Right atrium auricular region (tissue), 2 donors: Measurements from ENCODE around the gene ZKSCAN5. TPM values are rescaled to one million over a fixed set of nuclear protein-coding genes. Genes with fewer than 3 reads are reported as not detected.

Experiments used
- DNase-seq: peaks from one replicate; pipeline ENCODE4 v3.0.0-alpha.2; 2019; ENCODE audit warnings: low spot score
- H3K27ac ChIP-seq, 2 donors: fragments of 200-600 bp; sonication (generic); 1 replicate in 1 of 2; 2 replicates in 1 of 2; pipeline ENCODE4 v1.5.1; 2016 to 2019
- H3K27me3 ChIP-seq, 2 donors: fragments of 200-600 bp; sonication (generic); one replicate each; pipeline versions ENCODE4 v1.5.1 to v1.6.0; 2017 to 2019
- H3K36me3 ChIP-seq: fragments of 200-600 bp; sonication (generic); one replicate; pipeline ENCODE4 v1.5.1; 2016
- H3K4me1 ChIP-seq, 2 donors: fragments of 200-600 bp; sonication (generic); one replicate each; pipeline versions ENCODE4 v1.5.1 to v1.6.0; 2017 to 2019
- H3K4me3 ChIP-seq, 2 donors: fragments of 200-600 bp; sonication (generic); 1 replicate in 1 of 2; 2 replicates in 1 of 2; pipeline ENCODE4 v1.5.1; 2017 to 2019; ENCODE audit warnings: mild to moderate bottlenecking in 1 of 2, moderate library complexity in 1 of 2
- H3K9me3 ChIP-seq, 2 donors: fragments of 200-600 bp; sonication (generic); one replicate each; pipeline ENCODE4 v1.5.1; 2019
- total RNA-seq, 2 donors: library from RNA; depleted of rRNA; stranded (reverse); fragments of >200 nt; gene quantifications; one replicate each; pipeline ENCODE4 v1.1.0, GENCODE V29; 2016
- TF ChIP-seq, protein P1 (sequence below), 2 donors: fragments of 200-600 bp; sonication (generic); IDR thresholded peaks; one replicate each; pipeline ENCODE4 v1.5.1; 2019; ENCODE audit warnings: antibody characterized with exemption in 2 of 2

The ZKSCAN5 gene
- total RNA-seq, 2 donors from 2014 or later, result 5.4 to 6.3 TPM

DNA sequence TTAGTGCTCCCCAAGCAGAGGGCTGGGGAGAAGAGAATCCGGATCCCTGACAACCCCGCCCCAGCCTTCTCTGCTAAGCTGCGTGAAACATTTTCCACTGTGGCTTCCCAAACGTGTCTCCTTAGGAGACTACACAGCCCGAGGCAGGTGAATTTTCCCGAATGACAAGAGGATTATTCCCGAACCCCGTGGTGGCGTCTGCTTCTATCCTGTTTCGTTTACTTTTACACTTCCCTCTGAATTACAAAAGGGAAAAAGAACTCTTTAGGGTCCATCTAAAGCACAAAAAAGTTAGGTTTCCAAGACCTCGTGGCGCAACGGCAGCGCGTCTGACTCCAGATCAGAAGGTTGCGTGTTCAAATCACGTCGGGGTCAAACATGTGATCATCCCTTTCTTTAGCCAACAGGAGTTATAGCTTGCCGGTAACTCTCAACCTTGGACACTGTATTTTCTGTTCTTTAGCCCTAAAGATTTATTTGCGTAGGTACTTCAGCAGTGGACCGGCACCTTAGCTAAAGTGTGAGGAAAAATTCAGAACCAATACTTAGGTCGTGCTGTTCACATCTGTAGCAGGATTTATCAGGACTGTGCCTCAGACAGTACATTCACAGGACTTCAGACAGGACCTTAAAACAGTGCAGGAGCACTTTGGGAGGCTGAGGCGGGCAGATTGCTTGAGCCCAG lies 34.9 kb upstream of the ZKSCAN5 start:
- TF ChIP-seq, protein P1, sequence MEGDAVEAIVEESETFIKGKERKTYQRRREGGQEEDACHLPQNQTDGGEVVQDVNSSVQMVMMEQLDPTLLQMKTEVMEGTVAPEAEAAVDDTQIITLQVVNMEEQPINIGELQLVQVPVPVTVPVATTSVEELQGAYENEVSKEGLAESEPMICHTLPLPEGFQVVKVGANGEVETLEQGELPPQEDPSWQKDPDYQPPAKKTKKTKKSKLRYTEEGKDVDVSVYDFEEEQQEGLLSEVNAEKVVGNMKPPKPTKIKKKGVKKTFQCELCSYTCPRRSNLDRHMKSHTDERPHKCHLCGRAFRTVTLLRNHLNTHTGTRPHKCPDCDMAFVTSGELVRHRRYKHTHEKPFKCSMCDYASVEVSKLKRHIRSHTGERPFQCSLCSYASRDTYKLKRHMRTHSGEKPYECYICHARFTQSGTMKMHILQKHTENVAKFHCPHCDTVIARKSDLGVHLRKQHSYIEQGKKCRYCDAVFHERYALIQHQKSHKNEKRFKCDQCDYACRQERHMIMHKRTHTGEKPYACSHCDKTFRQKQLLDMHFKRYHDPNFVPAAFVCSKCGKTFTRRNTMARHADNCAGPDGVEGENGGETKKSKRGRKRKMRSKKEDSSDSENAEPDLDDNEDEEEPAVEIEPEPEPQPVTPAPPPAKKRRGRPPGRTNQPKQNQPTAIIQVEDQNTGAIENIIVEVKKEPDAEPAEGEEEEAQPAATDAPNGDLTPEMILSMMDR (IDR thresholded peaks at IDR 0.05), result no peak
- Histone ChIP-seq H3K4me1 (peaks cover 0 to 30% of the 10 kb centered on the region in 2 donors), H3K9me3 (no peaks in the 10 kb centered on the region), H3K4me3 (peak overlapping the region in 1 of 2 donors; percentile 18), H3K27me3 (no peaks in the 10 kb centered on the region), H3K36me3 (no peaks in the 10 kb centered on the region), H3K27ac (peak overlapping the region; percentile 30 to 40)
- DNase-seq, result no peak

DNA sequence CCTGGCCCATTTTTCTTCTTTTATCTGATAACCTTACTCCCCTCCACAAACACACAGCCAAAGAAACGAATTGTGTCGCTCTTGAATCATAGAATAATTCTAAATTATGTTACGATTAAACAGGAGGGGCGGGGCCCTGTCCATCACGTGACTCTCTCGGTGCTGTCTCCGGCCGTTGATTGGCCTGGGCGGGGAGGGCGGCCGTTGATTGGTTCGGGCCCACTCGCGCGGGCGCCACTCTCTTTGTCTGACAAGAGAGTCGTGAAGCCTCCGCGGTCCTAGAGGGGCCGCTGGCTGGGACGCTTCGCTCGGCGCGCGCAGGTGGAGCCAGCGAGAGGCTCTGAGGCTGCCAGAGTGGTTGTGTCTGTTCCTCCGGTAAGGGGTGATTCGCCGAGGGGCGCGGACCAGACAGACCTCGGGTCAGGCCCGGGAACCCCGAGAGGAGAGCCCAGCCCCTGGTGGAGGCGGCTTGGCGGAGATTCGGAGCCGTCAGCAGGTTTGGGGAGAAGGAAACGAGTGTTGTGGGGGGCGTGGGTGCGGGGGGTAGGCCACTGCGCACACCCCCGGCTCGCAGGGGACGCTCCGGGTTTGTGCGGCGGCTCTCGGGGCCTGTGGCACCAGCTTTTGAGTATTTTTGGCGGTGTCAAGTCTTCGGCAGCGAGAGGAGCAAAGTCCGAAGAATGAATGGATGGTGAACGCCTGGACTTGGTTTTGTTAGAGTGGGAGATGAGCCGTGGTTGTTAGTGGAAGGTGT lies 31.7 kb upstream of the ZKSCAN5 start, which contains the start of gene ZNF789:
Gene ZNF789 (plus strand): TSS at position 330 of the 754 bp plus-strand sequence. CDS start 3,567 bp downstream, outside the sequence.
- peak within 1 kb of the TSS; percentile 73 to 92 for H3K4me3 ChIP-seq
- no peaks in the 10 kb centered on the region for H3K9me3 ChIP-seq
- H3K27ac ChIP-seq, result peak within 1 kb of the TSS; percentile 88 to 89
- no peaks in the 10 kb centered on the region for H3K27me3 ChIP-seq
- H3K4me1 ChIP-seq, result peaks cover 0 to 24% of the 10 kb centered on the region in 2 donors
- no peaks in the 10 kb centered on the region for H3K36me3 ChIP-seq
- peak; percentile 99 for DNase-seq
- TF ChIP-seq, protein P1 (IDR thresholded peaks at IDR 0.05), result peak in 1 of 2 donors; percentile 9

DNA sequence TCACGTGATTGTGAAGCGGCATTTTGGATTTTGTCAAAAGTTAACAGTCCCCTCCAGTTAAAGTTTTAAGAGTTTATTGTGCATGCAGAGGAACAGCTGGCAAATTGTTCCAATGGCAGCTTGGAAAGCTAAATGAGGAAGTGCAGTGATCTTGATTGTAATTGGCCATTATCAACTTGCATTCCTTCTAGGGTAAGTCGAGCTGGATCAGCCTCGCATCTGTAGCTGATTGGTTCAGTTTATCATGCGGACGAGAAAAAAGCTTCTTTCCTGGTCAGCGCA lies 31.2 kb upstream of the ZKSCAN5 start:
- DNase-seq, result no peak
- Histone ChIP-seq H3K4me3 (peak overlapping the region; percentile 73 to 92), H3K36me3 (no peaks in the 10 kb centered on the region)

DNA sequence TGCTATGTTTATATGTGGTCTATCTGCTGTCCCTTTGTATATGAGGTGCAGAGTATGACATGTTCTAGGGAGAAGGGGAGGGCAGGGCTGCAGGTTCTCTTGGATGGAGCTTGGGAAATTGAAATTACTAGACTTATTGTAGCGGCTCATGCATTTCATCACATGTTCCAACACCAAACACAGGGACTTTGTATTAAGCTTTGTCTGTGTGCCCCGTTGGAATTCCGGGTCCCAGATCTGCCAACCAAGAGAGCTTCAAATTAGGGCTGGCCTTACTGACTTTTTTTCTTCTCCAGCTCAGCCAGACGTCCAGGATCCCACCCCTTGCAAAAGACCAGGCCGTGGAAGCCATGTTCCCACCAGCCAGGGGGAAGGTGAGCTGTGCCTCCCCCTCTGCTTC lies 28.4 kb upstream of the ZKSCAN5 start:
- Histone ChIP-seq H3K36me3 (no peaks in the 10 kb centered on the region), H3K27me3 (no peaks in the 10 kb centered on the region), H3K4me3 (no peak overlapping the region), H3K4me1 (peaks cover 0 to 40% of the 10 kb centered on the region in 2 donors), H3K9me3 (no peaks in the 10 kb centered on the region), H3K27ac (no peak overlapping the region)
- no peak for DNase-seq
- TF ChIP-seq, protein P1 (IDR thresholded peaks at IDR 0.05), result no peak

More for the DNA sequence above, 31.2 kb upstream of the ZKSCAN5 start:
- peaks cover 0 to 30% of the 10 kb centered on the region in 2 donors for H3K4me1 ChIP-seq
- no peaks in the 10 kb centered on the region for H3K9me3 ChIP-seq
- no peaks in the 10 kb centered on the region for H3K27me3 ChIP-seq
- peak overlapping the region; percentile 88 to 89 for H3K27ac ChIP-seq
- TF ChIP-seq, protein P1 (IDR thresholded peaks at IDR 0.05), result no peak

DNA sequence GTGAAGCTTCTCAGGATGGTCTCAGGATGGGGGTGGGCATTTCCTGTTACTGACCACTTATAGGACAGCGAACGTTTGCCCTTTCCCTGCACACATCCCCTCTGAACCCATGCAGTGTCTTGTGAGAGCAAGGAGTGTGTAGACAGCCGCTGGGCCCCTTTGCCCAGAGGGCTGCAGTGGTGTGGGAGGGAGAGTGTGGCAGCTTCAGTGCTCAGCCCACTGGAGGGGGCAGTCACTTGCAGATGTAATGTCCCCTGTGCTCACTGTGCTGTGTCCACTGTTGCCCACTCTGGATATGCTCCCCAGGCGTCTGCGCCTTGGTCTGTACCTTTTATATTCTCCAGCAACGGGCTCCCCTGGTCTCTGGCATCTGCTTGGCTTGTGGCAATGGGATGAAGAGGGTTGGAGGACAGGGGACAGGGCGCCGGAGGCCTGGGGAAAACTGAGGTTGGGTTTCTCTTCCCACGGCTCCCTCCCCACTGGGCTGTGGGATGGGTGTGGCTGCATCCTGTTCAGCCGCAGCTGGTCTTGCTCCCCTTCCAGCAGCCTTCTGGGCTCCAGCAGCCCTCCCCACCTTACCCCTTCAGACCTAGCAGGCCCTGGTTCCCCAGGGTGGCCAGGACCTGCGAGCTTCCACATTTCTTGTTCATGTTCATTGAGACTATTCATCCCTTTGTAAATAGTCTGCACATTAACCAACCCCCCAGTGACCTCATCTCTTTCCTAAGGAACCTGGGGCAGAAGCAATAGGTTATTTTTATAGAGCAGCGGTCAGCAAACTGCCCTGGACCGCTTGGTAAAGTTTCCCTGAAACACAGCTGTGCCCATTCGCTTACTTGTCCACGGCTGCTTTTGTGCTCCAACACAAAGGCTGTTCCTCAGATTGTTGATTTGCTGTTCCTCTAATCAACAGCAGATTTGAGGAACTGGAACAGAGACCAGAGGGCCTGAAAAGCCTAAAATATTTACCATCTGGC lies 25.7 kb upstream of the ZKSCAN5 start:
- H3K27ac ChIP-seq, result no peak overlapping the region
- TF ChIP-seq, protein P1 (IDR thresholded peaks at IDR 0.05), result no peak
- H3K4me3 ChIP-seq, result no peak overlapping the region
- H3K9me3 ChIP-seq, result no peaks in the 10 kb centered on the region
- H3K27me3 ChIP-seq, result no peaks in the 10 kb centered on the region
- H3K36me3 ChIP-seq, result peaks cover under 1% of the 10 kb centered on the region
- H3K4me1 ChIP-seq, result peaks cover 0 to 24% of the 10 kb centered on the region in 2 donors
- DNase-seq, result no peak
